ENCODE measurements around the gene HBS1L. TPM values are rescaled to one million over a fixed set of nuclear protein-coding genes. Genes with fewer than 3 reads are reported as not detected.

HBS1L gene
- total RNA-seq, 2 experiments from 2014 or later: 82.9 to 93.1 TPM

GRCh38 chr6:135088818-135089809, 34.5 kb upstream of the HBS1L start:
- intact Hi-C loops (cut with micrococcal nuclease; ENCODE audit: unreplicated experiment): no loop called here
- no peak overlapping the region for H2AFZ ChIP-seq (ENCODE audit: low read length)
- no peak overlapping the region for H3K27ac ChIP-seq (ENCODE audit: low read depth, low read length, poor library complexity, severe bottlenecking)

DNA sequence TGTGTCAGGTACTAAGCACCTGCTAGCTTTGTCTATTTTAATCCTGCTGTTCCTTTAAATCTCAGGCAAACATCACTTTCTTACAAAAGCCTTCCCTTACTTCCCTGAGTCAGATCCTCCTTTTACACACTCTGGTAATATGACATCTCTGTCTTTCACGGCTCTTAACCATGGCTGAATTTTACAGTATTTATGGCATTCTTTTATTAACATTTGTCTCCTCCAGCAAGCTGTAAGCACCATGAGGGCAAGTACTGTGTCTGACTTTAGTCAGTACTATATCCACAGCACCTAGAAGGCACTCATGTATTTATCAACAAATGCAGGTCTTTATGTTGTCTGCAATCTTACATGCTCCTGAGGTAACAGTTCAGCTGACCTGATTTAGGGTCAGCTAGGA, 33.7 kb upstream of the HBS1L start:
- H3K9me2 ChIP-seq (ENCODE audit: insufficient read depth, low read length): no peaks in the 10 kb centered on the region
- BruUV-seq (replicated peaks): no TSS peak
- DNase-seq (ENCODE audit: low spot score): no peak
- H2AFZ ChIP-seq (ENCODE audit: low read length): no peak overlapping the region
- H3K9me3 ChIP-seq (ENCODE audit: low read length): peaks cover 4% of the 10 kb centered on the region; the same call in 1 of the 2 replicates
- no peaks in the 10 kb centered on the region for H3K36me3 ChIP-seq (ENCODE audit: insufficient read depth, low read length)
- no peak overlapping the region for H3K4me3 ChIP-seq (ENCODE audit: low read depth, low read length, poor library complexity, severe bottlenecking)
- no peaks in the 10 kb centered on the region for H3K4me1 ChIP-seq (ENCODE audit: insufficient read depth, low read length, poor library complexity, severe bottlenecking)
- no peaks in the 10 kb centered on the region for H3K79me2 ChIP-seq (ENCODE audit: insufficient read depth, low read depth, low read length)
- H4K20me1 ChIP-seq (ENCODE audit: insufficient read depth, low read length): no peaks in the 10 kb centered on the region
- TF ChIP-seq CTCF (conservative IDR thresholded peaks at IDR 0.05; ENCODE audit: low read length): no peak
- no peak overlapping the region for H3K4me2 ChIP-seq (ENCODE audit: low read length)
- CTCF ChIA-PET (ENCODE audit: unreplicated experiment): interaction anchor here (1.5 kb wide), 1 partner anchor 26 kb away, joined by 4 read pairs; no protein-coding TSS in a partner anchor
- POLR2A ChIA-PET: interaction anchor here (0.7 to 4.9 kb wide), 4 partner anchors 14 to 33 kb away, joined by 5 to 32 read pairs (median 6); partner anchors contain the start of gene HBS1L
- intact Hi-C loops (cut with micrococcal nuclease; ENCODE audit: unreplicated experiment): no loop called here
- H3K27ac ChIP-seq (ENCODE audit: low read depth, low read length, poor library complexity, severe bottlenecking): no peak overlapping the region

More at GRCh38 chr6:135088818-135089809, 34.5 kb upstream of the HBS1L start:
- BruUV-seq (replicated peaks): no TSS peak
- TF ChIP-seq EZH2phosphoT487 (IDR thresholded peaks at IDR 0.05; ENCODE audit: borderline replicate concordance, low read depth, low read length): no peak
- TF ChIP-seq CTCF (conservative IDR thresholded peaks at IDR 0.05; ENCODE audit: low read length): peak; percentile 80
- Histone ChIP-seq H3K9me2 (ENCODE audit: insufficient read depth, low read length) (no peaks in the 10 kb centered on the region), H3K9me3 (ENCODE audit: low read length) (no peaks in the 10 kb centered on the region), H3K4me1 (ENCODE audit: insufficient read depth, low read length, poor library complexity, severe bottlenecking) (no peaks in the 10 kb centered on the region), H3K79me2 (ENCODE audit: insufficient read depth, low read depth, low read length) (no peaks in the 10 kb centered on the region), H4K20me1 (ENCODE audit: insufficient read depth, low read length) (no peaks in the 10 kb centered on the region), H3K4me2 (ENCODE audit: low read length) (no peak overlapping the region), H3K36me3 (ENCODE audit: insufficient read depth, low read length) (no peaks in the 10 kb centered on the region), H3K4me3 (ENCODE audit: low read depth, low read length, poor library complexity, severe bottlenecking) (no peak overlapping the region)
- DNase-seq (ENCODE audit: low spot score): peak; percentile 51
- ChIA-PET POLR2A (interaction anchor here (0.7 to 4.9 kb wide), 8 partner anchors 10 to 34 kb away, joined by 3 to 32 read pairs (median 4); partner anchors contain the start of gene HBS1L), CTCF (ENCODE audit: unreplicated experiment) (no interaction called here)
